ENCODE results near the gene TRIM66. TPM values are rescaled to one million over a fixed set of nuclear protein-coding genes. Genes with fewer than 3 reads are reported as not detected.

The TRIM66 gene
- total and polyA plus RNA-seq, 2 experiments from 2014 or later = 1.0 to 3.3 TPM

DNA sequence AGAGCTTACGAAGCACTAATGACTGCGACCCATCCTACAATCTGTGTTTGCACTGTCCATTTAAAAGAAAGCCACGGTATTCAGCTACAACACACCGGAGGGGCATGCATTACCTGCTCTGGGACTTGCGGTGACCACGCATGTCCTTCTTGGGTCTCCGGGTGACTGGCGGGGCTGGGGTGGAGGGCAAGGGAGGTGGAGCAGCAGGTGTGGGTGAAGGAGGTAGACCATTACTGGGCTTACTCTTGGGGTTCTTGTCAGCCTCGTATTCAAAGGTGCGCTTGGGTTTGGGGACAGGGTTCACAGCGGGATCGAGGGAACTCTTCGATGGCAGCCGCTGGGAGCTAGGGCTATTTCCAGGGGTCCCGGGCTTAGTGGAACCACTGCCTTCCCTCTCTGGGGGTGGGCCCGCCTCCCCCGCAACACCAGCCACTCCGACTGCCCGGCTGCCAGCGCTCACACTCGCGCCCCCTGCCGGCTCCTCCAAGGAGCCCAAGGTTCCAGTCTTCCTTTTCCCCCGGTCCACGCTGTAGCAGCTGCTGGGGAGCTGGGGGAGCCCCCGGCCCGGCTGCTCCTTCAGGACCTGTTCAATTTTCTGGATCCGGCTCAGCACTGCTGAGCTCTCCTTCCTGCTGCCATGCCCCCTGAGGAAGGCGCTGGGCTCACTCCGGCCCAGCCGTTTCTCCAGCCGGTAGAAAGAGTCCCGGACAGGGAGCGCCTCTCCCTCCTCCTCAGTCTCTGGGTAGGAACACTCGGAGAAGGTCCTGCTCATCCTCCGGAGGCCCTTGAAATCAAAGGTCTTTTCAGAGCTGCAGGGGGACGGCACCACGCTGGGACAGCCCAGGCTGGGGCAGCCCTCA lies 47.6 kb upstream of the TRIM66 start:
- ATAC-seq (peak; percentile 67), DNase-seq (ENCODE audit: low spot score) (peak; percentile 31)
- Histone ChIP-seq H3K27me3 (ENCODE audit: insufficient read depth) (no peaks in the 10 kb centered on the region), H3K9me2 (ENCODE audit: insufficient read depth) (no peaks in the 10 kb centered on the region), H4K20me1 (replicated peaks; ENCODE audit: insufficient read depth) (no peaks in the 10 kb centered on the region), H3K36me3 (ENCODE audit: insufficient read depth) (no peaks in the 10 kb centered on the region), H3K4me2 (no peak overlapping the region), H2AFZ (no peak overlapping the region), H3K27ac (ENCODE audit: low read depth) (no peak overlapping the region), H3K4me1 (ENCODE audit: insufficient read depth) (no peaks in the 10 kb centered on the region), H3F3A (replicated peaks; ENCODE audit: low read depth) (no peaks in the 10 kb centered on the region), H3K79me2 (replicated peaks; ENCODE audit: insufficient read depth) (no peaks in the 10 kb centered on the region), H3K4me3 (no peak overlapping the region)
- Mint-ChIP-seq H3K4me3 (no peak overlapping the region), H3K27me3 (ENCODE audit: insufficient read depth, low read depth, poor library complexity) (peaks cover 7% of the 10 kb centered on the region), H3K9me3 (no peaks in the 10 kb centered on the region), H3K36me3 (ENCODE audit: low read depth) (no peaks in the 10 kb centered on the region; the same call in 2 of the 3 replicates), H3K4me1 (peaks cover 2% of the 10 kb centered on the region; the same call in 2 of the 3 replicates), H3K27ac (peak overlapping the region; percentile 50; the same call in 1 of the 2 replicates)
- TF ChIP-seq CTCF (conservative IDR thresholded peaks at IDR 0.05; ENCODE audit: low read depth in 2 of 2) = peak; percentile 36 to 56
- no peak for TF ChIP-seq ZNF331 (CRISPR knock-in tag; IDR thresholded peaks at IDR 0.05; ENCODE audit: low read depth)

DNA sequence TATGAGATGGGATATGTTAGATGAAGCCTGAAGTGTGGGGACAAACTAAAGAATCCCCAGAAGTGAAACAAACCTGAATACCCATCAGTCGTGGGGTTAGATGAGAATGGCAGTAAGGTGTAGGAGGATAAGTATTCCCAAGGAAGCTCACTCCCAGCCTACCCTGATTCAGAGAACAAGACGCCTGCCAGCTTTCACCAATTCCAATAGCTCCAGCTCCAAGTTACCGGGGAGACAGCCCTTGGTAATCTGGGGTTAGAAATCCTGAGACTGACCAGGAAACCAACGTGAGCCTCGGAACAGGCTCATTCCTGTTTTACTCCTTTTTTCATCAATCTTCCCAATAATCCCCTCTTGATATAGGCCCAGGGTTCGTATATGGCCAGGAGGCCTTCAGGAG lies 46.6 kb upstream of the TRIM66 start:
- H3K36me3 Mint-ChIP-seq (ENCODE audit: low read depth) = no peaks in the 10 kb centered on the region; the same call in 2 of the 3 replicates
- Histone ChIP-seq H3K4me3 (no peak overlapping the region), H2AFZ (no peak overlapping the region), H3K4me1 (ENCODE audit: insufficient read depth) (no peaks in the 10 kb centered on the region), H4K20me1 (replicated peaks; ENCODE audit: insufficient read depth) (no peaks in the 10 kb centered on the region), H3K9me2 (ENCODE audit: insufficient read depth) (no peaks in the 10 kb centered on the region), H3K4me2 (no peak overlapping the region), H3F3A (replicated peaks; ENCODE audit: low read depth) (no peaks in the 10 kb centered on the region), H3K36me3 (ENCODE audit: insufficient read depth) (no peaks in the 10 kb centered on the region), H3K79me2 (replicated peaks; ENCODE audit: insufficient read depth) (no peaks in the 10 kb centered on the region), H3K27me3 (ENCODE audit: insufficient read depth) (no peaks in the 10 kb centered on the region), H3K27ac (ENCODE audit: low read depth) (no peak overlapping the region)
- ATAC-seq (no peak), DNase-seq (ENCODE audit: low spot score) (no peak)
- no peaks in the 10 kb centered on the region for H3K9me3 Mint-ChIP-seq
- no peak overlapping the region for H3K27ac Mint-ChIP-seq
- H3K4me1 Mint-ChIP-seq = peaks cover 7% of the 10 kb centered on the region
- H3K27me3 Mint-ChIP-seq (ENCODE audit: insufficient read depth, low read depth, poor library complexity) = peaks cover 7% of the 10 kb centered on the region
- H3K4me3 Mint-ChIP-seq = no peak overlapping the region
- no peak for TF ChIP-seq STAT1 (IDR thresholded peaks at IDR 0.05; ENCODE audit: unreplicated experiment)
- TF ChIP-seq REST (IDR thresholded peaks at IDR 0.05; ENCODE audit: unreplicated experiment) = no peak
- TF ChIP-seq, protein P1, sequence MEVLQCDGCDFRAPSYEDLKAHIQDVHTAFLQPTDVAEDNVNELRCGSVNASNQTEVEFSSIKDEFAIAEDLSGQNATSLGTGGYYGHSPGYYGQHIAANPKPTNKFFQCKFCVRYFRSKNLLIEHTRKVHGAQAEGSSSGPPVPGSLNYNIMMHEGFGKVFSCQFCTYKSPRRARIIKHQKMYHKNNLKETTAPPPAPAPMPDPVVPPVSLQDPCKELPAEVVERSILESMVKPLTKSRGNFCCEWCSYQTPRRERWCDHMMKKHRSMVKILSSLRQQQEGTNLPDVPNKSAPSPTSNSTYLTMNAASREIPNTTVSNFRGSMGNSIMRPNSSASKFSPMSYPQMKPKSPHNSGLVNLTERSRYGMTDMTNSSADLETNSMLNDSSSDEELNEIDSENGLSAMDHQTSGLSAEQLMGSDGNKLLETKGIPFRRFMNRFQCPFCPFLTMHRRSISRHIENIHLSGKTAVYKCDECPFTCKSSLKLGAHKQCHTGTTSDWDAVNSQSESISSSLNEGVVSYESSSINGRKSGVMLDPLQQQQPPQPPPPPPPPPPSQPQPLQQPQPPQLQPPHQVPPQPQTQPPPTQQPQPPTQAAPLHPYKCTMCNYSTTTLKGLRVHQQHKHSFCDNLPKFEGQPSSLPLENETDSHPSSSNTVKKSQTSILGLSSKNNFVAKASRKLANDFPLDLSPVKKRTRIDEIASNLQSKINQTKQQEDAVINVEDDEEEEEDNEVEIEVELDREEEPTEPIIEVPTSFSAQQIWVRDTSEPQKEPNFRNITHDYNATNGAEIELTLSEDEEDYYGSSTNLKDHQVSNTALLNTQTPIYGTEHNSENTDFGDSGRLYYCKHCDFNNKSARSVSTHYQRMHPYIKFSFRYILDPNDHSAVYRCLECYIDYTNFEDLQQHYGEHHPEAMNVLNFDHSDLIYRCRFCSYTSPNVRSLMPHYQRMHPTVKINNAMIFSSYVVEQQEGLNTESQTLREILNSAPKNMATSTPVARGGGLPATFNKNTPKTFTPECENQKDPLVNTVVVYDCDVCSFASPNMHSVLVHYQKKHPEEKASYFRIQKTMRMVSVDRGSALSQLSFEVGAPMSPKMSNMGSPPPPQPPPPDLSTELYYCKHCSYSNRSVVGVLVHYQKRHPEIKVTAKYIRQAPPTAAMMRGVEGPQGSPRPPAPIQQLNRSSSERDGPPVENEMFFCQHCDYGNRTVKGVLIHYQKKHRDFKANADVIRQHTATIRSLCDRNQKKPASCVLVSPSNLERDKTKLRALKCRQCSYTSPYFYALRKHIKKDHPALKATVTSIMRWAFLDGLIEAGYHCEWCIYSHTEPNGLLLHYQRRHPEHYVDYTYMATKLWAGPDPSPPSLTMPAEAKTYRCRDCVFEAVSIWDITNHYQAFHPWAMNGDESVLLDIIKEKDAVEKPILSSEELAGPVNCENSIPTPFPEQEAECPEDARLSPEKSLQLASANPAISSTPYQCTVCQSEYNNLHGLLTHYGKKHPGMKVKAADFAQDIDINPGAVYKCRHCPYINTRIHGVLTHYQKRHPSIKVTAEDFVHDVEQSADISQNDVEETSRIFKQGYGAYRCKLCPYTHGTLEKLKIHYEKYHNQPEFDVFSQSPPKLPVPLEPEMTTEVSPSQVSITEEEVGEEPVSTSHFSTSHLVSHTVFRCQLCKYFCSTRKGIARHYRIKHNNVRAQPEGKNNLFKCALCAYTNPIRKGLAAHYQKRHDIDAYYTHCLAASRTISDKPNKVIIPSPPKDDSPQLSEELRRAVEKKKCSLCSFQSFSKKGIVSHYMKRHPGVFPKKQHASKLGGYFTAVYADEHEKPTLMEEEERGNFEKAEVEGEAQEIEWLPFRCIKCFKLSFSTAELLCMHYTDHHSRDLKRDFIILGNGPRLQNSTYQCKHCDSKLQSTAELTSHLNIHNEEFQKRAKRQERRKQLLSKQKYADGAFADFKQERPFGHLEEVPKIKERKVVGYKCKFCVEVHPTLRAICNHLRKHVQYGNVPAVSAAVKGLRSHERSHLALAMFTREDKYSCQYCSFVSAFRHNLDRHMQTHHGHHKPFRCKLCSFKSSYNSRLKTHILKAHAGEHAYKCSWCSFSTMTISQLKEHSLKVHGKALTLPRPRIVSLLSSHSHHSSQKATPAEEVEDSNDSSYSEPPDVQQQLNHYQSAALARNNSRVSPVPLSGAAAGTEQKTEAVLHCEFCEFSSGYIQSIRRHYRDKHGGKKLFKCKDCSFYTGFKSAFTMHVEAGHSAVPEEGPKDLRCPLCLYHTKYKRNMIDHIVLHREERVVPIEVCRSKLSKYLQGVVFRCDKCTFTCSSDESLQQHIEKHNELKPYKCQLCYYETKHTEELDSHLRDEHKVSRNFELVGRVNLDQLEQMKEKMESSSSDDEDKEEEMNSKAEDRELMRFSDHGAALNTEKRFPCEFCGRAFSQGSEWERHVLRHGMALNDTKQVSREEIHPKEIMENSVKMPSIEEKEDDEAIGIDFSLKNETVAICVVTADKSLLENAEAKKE (CRISPR knock-in tag; IDR thresholded peaks at IDR 0.05) = no peak
- TF ChIP-seq POLR2AphosphoS5 (IDR thresholded peaks at IDR 0.05; ENCODE audit: low read depth) = no peak
- TF ChIP-seq ZNF331 (CRISPR knock-in tag; IDR thresholded peaks at IDR 0.05; ENCODE audit: low read depth) = no peak
- TF ChIP-seq NANOG (IDR thresholded peaks at IDR 0.05; ENCODE audit: borderline replicate concordance) = no peak
